Measurements from ENCODE around the gene DNMBP. TPM values are rescaled to one million over a fixed set of nuclear protein-coding genes. Genes with fewer than 3 reads are reported as not detected.
A peak's percentile ranks its signal among the peaks of the same experiment; 100 is the strongest.

The DNMBP gene
- total RNA-seq, 1 donor from 2014 or later: 7.7 TPM

DNA sequence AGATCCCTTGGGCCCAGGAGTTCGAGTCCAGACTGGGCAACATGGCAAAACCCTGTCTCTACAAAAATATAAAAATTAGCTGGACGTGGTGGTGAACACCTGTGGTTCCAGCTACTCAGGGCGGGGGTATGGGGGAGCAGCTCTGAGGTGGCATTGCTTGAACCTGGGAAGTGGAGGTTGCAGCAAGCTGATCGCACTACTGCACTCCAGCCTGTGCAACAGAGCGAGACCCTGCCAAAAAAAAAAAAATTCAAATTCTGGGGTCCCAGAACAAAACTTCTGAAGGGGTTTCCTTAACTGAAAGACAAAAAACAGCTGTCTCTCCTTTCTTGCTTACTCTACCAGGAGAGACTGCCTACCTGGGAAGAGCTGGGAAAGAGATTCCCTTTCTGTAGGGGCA is 27.0 kb downstream of the DNMBP start:
- no peaks in the 10 kb centered on the region for H3K36me3 ChIP-seq
- peak overlapping the region; percentile 79 for H3K27ac ChIP-seq (replicated peaks)
- no peaks in the 10 kb centered on the region for H3K9me3 ChIP-seq (replicated peaks)
- peaks cover 68% of the 10 kb centered on the region for H3K4me1 ChIP-seq
- intact Hi-C loops (cut with micrococcal nuclease): no loop called here
- DNase-seq: no peak
- no peak overlapping the region for H3K4me3 ChIP-seq
- TF ChIP-seq, protein P1, sequence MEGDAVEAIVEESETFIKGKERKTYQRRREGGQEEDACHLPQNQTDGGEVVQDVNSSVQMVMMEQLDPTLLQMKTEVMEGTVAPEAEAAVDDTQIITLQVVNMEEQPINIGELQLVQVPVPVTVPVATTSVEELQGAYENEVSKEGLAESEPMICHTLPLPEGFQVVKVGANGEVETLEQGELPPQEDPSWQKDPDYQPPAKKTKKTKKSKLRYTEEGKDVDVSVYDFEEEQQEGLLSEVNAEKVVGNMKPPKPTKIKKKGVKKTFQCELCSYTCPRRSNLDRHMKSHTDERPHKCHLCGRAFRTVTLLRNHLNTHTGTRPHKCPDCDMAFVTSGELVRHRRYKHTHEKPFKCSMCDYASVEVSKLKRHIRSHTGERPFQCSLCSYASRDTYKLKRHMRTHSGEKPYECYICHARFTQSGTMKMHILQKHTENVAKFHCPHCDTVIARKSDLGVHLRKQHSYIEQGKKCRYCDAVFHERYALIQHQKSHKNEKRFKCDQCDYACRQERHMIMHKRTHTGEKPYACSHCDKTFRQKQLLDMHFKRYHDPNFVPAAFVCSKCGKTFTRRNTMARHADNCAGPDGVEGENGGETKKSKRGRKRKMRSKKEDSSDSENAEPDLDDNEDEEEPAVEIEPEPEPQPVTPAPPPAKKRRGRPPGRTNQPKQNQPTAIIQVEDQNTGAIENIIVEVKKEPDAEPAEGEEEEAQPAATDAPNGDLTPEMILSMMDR (IDR thresholded peaks at IDR 0.05; ENCODE audit: borderline replicate concordance): no peak
- H3K27me3 ChIP-seq (ENCODE audit: low read depth): no peaks in the 10 kb centered on the region

DNA sequence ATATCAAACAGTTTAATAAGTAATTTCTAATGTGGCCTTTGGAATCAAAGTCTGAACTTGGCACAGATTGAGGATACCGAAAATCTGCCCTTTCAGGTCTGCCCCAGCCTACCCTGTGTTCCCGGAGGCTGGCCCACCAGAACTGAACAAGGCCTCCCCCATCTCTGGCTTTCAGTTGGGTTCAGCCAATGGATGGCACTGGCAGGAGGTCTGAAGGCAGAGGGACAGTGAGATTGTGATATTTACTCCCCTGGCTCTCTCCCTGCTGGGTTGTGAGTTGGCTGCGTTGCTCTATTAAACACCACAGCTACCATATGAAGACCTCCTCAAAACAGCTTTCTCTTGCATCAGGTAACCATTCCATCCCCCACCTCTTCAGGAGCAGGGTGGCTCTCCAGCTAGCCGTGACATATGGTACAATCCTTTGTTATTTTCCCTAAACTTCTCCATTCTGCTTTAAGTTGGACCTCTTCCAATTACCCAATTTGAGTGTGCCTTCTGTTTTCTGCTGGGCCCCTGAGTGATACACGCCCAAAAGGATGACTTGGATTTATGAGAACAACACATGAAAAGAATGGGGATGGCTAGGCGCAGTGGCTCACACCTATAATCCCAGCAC is 28.1 kb downstream of the DNMBP start:
- TF ChIP-seq, protein P1 (IDR thresholded peaks at IDR 0.05; ENCODE audit: borderline replicate concordance): no peak
- Histone ChIP-seq H3K9me3 (replicated peaks) (no peaks in the 10 kb centered on the region), H3K36me3 (no peaks in the 10 kb centered on the region), H3K4me1 (peaks cover 78% of the 10 kb centered on the region), H3K27me3 (ENCODE audit: low read depth) (no peaks in the 10 kb centered on the region), H3K4me3 (no peak overlapping the region), H3K27ac (replicated peaks) (peak overlapping the region; percentile 79)
- intact Hi-C loops (cut with micrococcal nuclease): no loop called here
- DNase-seq: no peak

DNA sequence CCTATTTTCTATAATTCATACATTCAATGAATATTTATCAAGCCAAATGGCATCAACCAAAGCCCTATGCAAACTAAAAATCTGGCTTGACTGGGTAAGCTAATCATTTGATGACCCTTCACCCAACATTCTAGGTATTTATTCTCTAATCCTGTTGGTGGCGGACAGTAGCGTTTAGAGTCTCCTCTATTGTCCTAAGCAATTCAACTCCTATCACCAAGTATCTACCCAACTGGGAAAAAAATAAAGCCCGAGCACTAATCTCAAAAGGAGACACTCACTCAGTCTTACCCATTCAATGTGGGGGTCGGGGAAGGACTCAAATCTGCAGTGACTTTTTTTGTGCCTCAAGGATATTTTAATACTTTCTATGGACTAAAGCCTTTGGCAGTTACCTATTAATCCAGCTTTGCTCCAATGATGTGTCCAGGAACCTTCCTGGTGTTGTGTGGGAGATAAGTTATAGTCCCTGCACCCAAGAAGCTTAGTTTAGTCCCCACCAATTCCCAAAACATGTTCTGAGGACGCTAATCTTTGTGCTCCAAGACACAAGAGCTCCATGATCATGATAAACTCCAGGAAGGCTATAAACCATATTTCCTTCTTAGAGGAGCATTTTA is 30.6 kb downstream of the DNMBP start:
- Histone ChIP-seq H3K9me3 (replicated peaks) (no peaks in the 10 kb centered on the region), H3K36me3 (no peaks in the 10 kb centered on the region), H3K27ac (replicated peaks) (no peak overlapping the region), H3K27me3 (ENCODE audit: low read depth) (no peaks in the 10 kb centered on the region), H3K4me3 (no peak overlapping the region), H3K4me1 (peaks cover 85% of the 10 kb centered on the region)
- DNase-seq: no peak
- intact Hi-C loops (cut with micrococcal nuclease): no loop called here
- TF ChIP-seq, protein P1 (IDR thresholded peaks at IDR 0.05; ENCODE audit: borderline replicate concordance): no peak

GRCh38 chr10:99977916-99978315 is 31.8 kb downstream of the DNMBP start:
- intact Hi-C loops (cut with micrococcal nuclease): no loop called here
- no peaks in the 10 kb centered on the region for H3K27me3 ChIP-seq (ENCODE audit: low read depth)
- peaks cover 73% of the 10 kb centered on the region for H3K4me1 ChIP-seq
- TF ChIP-seq, protein P1 (IDR thresholded peaks at IDR 0.05; ENCODE audit: borderline replicate concordance): no peak
- peak overlapping the region; percentile 78 for H3K27ac ChIP-seq (replicated peaks)
- DNase-seq: no peak
- no peak overlapping the region for H3K4me3 ChIP-seq
- no peaks in the 10 kb centered on the region for H3K36me3 ChIP-seq
- no peaks in the 10 kb centered on the region for H3K9me3 ChIP-seq (replicated peaks)

DNA sequence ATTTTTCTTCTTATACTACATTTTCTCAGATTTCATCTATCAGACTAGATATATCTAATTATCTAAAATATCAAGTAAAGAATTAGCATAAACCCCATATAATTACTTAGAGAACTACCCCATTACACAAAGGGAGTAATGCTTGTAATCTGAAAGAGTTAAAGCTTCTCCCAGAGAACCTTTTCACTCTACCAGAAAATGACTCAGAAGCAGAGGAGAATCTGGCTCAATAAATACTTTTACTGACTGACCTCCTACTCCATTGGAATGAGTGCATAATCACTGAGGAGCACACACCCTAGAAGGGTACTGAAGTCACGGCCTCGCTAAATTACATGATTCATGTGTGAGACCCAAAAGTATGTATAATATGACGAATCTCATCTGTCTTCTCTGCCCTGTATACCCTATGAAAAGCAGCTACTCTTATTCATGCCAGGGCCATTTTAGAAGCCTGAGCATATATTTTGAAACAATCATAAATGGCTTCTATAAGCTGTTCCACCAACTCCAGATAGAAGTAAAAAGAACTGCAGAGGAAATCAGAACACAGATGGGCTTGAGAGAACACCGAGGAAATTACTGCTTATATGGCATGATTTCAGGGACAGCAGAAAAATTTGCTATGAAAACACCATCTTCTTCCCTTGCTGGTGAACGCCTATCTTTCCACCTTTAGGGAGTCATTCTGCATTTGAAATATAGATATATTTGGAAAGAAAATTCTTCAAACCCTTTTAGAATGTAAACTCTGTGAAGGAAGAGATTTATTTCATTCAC is 32.7 kb downstream of the DNMBP start:
- Histone ChIP-seq H3K27me3 (ENCODE audit: low read depth) (no peaks in the 10 kb centered on the region), H3K4me1 (peaks cover 67% of the 10 kb centered on the region), H3K9me3 (replicated peaks) (no peaks in the 10 kb centered on the region), H3K4me3 (peak overlapping the region; percentile 7), H3K27ac (replicated peaks) (peak overlapping the region; percentile 78), H3K36me3 (no peaks in the 10 kb centered on the region)
- intact Hi-C loops (cut with micrococcal nuclease): no loop called here
- TF ChIP-seq, protein P1 (IDR thresholded peaks at IDR 0.05; ENCODE audit: borderline replicate concordance): no peak
- DNase-seq: no peak
